ENCODE measurements around the gene SLC16A5.

DNA sequence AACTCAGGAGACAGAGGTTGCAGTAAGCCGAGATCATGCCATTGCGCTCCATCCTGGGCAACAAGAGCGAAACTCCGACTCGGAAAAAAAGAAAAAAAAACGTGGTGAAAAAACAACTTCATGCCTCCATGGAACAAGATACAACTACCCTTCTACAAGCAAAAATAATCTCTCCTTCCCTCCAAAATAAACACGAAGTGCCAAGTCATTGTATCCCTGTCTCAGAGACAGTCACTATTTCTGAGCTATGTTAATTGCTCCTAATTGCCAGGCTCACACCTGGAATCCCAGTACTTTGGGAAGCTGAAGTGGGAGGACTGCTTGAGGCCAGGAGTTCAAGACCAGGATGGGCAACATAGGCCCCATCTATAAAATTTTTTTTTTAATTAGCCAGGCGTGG lies 19.0 kb upstream of the SLC16A5 start:
- TF ChIP-seq POLR2AphosphoS5 (IDR thresholded peaks at IDR 0.05; ENCODE audit: low read depth, low read length), result no peak
- TF ChIP-seq, protein P1, sequence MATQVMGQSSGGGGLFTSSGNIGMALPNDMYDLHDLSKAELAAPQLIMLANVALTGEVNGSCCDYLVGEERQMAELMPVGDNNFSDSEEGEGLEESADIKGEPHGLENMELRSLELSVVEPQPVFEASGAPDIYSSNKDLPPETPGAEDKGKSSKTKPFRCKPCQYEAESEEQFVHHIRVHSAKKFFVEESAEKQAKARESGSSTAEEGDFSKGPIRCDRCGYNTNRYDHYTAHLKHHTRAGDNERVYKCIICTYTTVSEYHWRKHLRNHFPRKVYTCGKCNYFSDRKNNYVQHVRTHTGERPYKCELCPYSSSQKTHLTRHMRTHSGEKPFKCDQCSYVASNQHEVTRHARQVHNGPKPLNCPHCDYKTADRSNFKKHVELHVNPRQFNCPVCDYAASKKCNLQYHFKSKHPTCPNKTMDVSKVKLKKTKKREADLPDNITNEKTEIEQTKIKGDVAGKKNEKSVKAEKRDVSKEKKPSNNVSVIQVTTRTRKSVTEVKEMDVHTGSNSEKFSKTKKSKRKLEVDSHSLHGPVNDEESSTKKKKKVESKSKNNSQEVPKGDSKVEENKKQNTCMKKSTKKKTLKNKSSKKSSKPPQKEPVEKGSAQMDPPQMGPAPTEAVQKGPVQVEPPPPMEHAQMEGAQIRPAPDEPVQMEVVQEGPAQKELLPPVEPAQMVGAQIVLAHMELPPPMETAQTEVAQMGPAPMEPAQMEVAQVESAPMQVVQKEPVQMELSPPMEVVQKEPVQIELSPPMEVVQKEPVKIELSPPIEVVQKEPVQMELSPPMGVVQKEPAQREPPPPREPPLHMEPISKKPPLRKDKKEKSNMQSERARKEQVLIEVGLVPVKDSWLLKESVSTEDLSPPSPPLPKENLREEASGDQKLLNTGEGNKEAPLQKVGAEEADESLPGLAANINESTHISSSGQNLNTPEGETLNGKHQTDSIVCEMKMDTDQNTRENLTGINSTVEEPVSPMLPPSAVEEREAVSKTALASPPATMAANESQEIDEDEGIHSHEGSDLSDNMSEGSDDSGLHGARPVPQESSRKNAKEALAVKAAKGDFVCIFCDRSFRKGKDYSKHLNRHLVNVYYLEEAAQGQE (IDR thresholded peaks at IDR 0.05; ENCODE audit: insufficient read depth in 1 of 2, low read depth in 2 of 2, low read length in 2 of 2), result no peak
